Measurements from ENCODE around the gene SIK2.

The SIK2 gene

DNA sequence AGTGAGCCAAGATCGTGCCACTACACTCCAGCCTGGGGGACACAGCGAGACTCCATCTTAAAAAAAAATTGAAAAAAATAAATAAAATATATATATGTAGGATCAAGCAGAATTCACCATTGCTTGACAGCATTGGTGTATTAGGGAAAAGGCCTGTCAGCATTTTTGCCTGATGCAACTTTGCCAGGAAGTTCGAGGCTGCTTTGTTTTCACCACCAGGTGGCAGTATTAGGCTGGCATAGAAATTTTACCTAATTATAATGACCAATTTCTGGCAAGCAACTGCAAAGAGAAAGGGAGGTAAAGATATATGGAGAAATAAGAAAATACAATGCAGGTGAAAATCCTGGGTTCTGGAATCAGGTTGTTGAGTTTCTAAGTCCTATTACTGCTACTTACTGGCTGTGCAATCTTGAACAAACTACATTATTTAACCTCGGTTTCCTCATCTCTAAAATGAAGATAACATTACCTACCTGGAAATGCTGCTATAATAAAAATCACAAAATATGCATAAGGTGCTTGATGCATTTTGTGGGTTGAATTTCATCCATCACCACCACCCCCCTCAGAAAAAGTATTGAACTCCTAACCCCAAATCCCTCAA is 37.0 kb upstream of the SIK2 start:
- H3K9me3 ChIP-seq = no peaks in the 10 kb centered on the region
- no peak overlapping the region for H3K9ac ChIP-seq
- no peaks in the 10 kb centered on the region for H4K20me1 ChIP-seq
- no peak overlapping the region for H3K4me2 ChIP-seq
- no peaks in the 10 kb centered on the region for H3K27me3 ChIP-seq
- H3K27ac ChIP-seq = peak overlapping the region; percentile 20; the same call in 1 of the 2 replicates
- H3K36me3 ChIP-seq = no peaks in the 10 kb centered on the region
- 0 out of 2 replicates have a peak, but pooled peaks cover 8% of the 10 kb centered on the region for H3K4me1 ChIP-seq
- H3K4me3 ChIP-seq = no peak overlapping the region
- no peak for TF ChIP-seq Cebpa-rat (IDR thresholded peaks at IDR 0.05)

- H3K9ac ChIP-seq = no peak overlapping the region
- H3K4me2 ChIP-seq = no peak overlapping the region
- H4K20me1 ChIP-seq = no peaks in the 10 kb centered on the region
- no peaks in the 10 kb centered on the region for H3K9me3 ChIP-seq
- no peak for TF ChIP-seq Cebpa-rat (IDR thresholded peaks at IDR 0.05)
- H3K4me3 ChIP-seq = no peak overlapping the region
- no peaks in the 10 kb centered on the region for H3K36me3 ChIP-seq
- H3K27me3 ChIP-seq = no peaks in the 10 kb centered on the region
- H3K27ac ChIP-seq = no peak overlapping the region
- H3K4me1 ChIP-seq = no peaks in the 10 kb centered on the region
These were observed 35.9 kb upstream of the SIK2 start for GRCh38 chr11:111566324-111566723.

DNA sequence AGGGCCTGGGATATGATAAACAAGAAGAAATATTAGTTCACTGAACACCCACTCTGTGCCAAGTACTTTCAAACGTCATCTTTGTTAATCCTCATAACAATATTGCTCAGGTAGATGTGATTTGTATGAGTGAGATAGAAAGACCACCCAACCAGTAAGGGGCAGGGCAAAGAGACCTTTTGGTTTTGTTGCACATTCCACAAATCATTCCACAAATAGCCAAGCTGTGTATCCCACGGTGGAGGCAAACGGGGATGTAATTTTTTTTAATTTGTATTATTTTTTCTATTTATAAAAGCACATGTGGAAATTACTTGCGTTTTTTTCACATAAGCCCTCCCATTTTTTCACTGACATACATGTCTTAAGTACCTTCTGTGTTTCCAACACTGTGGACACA is 32.8 kb upstream of the SIK2 start:
- H3K4me2 ChIP-seq = no peak overlapping the region
- H3K27ac ChIP-seq = no peak overlapping the region
- no peak overlapping the region for H3K9ac ChIP-seq
- H3K36me3 ChIP-seq = no peaks in the 10 kb centered on the region
- H3K4me1 ChIP-seq = peaks cover 6% of the 10 kb centered on the region
- no peaks in the 10 kb centered on the region for H3K9me3 ChIP-seq
- no peak overlapping the region for H3K4me3 ChIP-seq
- no peak for TF ChIP-seq Cebpa-rat (IDR thresholded peaks at IDR 0.05)
- H4K20me1 ChIP-seq = no peaks in the 10 kb centered on the region
- H3K27me3 ChIP-seq = no peaks in the 10 kb centered on the region

GRCh38 chr11:111570796-111571195 is 31.5 kb upstream of the SIK2 start:
- Histone ChIP-seq H3K9ac (no peak overlapping the region), H3K27me3 (no peaks in the 10 kb centered on the region), H3K4me1 (peaks cover 6% of the 10 kb centered on the region), H3K27ac (no peak overlapping the region), H3K4me3 (no peak overlapping the region), H3K4me2 (no peak overlapping the region), H4K20me1 (no peaks in the 10 kb centered on the region), H3K36me3 (no peaks in the 10 kb centered on the region), H3K9me3 (no peaks in the 10 kb centered on the region)
- no peak for TF ChIP-seq Cebpa-rat (IDR thresholded peaks at IDR 0.05)

DNA sequence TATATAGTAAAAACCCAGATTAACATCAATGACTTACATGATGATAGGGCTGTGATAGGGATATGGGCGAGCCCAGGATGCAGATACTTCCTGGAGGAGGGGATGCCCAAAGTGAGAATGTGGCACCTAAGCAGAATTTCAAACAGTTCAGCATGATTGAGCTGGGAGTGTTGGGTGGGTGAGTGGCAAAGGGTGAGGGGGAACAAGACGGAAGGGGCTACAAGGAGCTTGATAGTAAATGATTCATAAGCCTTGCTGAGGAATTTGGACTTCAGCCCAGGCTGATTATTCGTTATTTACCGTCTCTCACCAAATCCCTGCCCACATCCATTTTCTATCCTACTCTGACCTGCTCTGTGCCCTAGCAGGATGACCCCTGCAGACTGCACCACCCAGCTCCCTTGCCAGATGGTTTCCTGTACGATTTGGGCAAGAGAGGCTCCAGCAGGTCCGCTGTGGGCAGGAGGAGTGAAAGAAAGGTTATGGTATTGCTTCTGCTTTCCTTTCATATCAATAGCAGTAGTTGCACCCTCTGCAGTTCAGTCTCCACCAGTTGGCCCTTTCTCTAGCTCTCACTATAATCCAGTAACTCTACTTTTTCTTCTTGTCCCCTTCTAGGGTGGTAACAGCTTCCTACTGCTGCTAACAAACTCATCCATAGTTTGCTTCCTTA is 30.3 kb upstream of the SIK2 start:
- no peak overlapping the region for H3K4me3 ChIP-seq
- no peak overlapping the region for H3K4me2 ChIP-seq
- TF ChIP-seq Cebpa-rat (IDR thresholded peaks at IDR 0.05) = no peak

DNA sequence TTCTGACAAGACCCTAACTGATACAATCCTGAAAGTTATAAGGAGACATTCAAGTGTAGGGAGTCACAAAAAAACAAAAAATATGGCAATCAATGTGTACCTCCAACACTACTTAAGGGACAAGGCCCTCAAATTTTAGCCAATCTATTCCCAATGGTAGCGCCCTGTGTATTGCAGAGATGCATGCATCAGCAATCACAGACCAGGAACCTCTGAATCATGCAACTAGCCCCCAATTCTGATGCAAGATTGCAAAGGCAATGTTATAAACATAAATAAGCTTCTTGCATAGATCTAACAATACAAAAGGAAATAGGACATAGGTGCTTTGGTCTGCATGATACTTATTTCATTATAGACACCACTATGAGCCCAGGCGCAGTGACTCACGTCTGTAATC is 29.7 kb upstream of the SIK2 start:
- Histone ChIP-seq H3K4me1 (peaks cover 6% of the 10 kb centered on the region), H3K36me3 (no peaks in the 10 kb centered on the region), H3K27me3 (no peaks in the 10 kb centered on the region), H3K4me3 (no peak overlapping the region), H3K4me2 (no peak overlapping the region), H3K9ac (no peak overlapping the region), H3K27ac (no peak overlapping the region), H3K9me3 (no peaks in the 10 kb centered on the region), H4K20me1 (no peaks in the 10 kb centered on the region)
- no peak for TF ChIP-seq Cebpa-rat (IDR thresholded peaks at IDR 0.05)

More for the DNA sequence above, 30.3 kb upstream of the SIK2 start:
- H3K27ac ChIP-seq = no peak overlapping the region
- H3K27me3 ChIP-seq = no peaks in the 10 kb centered on the region
- H3K9me3 ChIP-seq = no peaks in the 10 kb centered on the region
- H3K4me1 ChIP-seq = peaks cover 6% of the 10 kb centered on the region
- H4K20me1 ChIP-seq = no peaks in the 10 kb centered on the region
- no peak overlapping the region for H3K9ac ChIP-seq
- no peaks in the 10 kb centered on the region for H3K36me3 ChIP-seq

GRCh38 chr11:111573821-111574249 is 28.4 kb upstream of the SIK2 start:
- Histone ChIP-seq H3K4me1 (peaks cover 6% of the 10 kb centered on the region), H3K4me2 (peak overlapping the region; percentile 64), H3K27ac (no peak overlapping the region), H3K36me3 (no peaks in the 10 kb centered on the region), H3K27me3 (no peaks in the 10 kb centered on the region), H4K20me1 (no peaks in the 10 kb centered on the region), H3K9ac (no peak overlapping the region), H3K9me3 (no peaks in the 10 kb centered on the region), H3K4me3 (no peak overlapping the region)
- TF ChIP-seq Cebpa-rat (IDR thresholded peaks at IDR 0.05) = no peak

GRCh38 chr11:111574373-111575225 is 27.6 kb upstream of the SIK2 start:
- no peak for TF ChIP-seq Cebpa-rat (IDR thresholded peaks at IDR 0.05)
- Histone ChIP-seq H3K4me1 (peaks cover 6% of the 10 kb centered on the region), H4K20me1 (no peaks in the 10 kb centered on the region), H3K9me3 (no peaks in the 10 kb centered on the region), H3K27ac (no peak overlapping the region), H3K4me3 (peak overlapping the region; percentile 22), H3K9ac (peak overlapping the region; percentile 20), H3K4me2 (peak overlapping the region; percentile 64), H3K27me3 (no peaks in the 10 kb centered on the region), H3K36me3 (no peaks in the 10 kb centered on the region)

- Histone ChIP-seq H3K27ac (no peak overlapping the region), H3K27me3 (no peaks in the 10 kb centered on the region), H3K4me3 (no peak overlapping the region), H3K4me2 (no peak overlapping the region), H3K9ac (no peak overlapping the region), H3K36me3 (no peaks in the 10 kb centered on the region), H3K4me1 (peaks cover 6% of the 10 kb centered on the region), H4K20me1 (no peaks in the 10 kb centered on the region), H3K9me3 (no peaks in the 10 kb centered on the region)
- TF ChIP-seq Cebpa-rat (IDR thresholded peaks at IDR 0.05) = no peak
These were observed 26.5 kb upstream of the SIK2 start for GRCh38 chr11:111575740-111576139.

- Histone ChIP-seq H3K9ac (no peak overlapping the region), H4K20me1 (no peaks in the 10 kb centered on the region)
These were observed 24.4 kb upstream of the SIK2 start for GRCh38 chr11:111577821-111578220.

More at GRCh38 chr11:111577821-111578220, 24.4 kb upstream of the SIK2 start:
- no peaks in the 10 kb centered on the region for H3K27me3 ChIP-seq
- no peaks in the 10 kb centered on the region for H3K9me3 ChIP-seq
- no peak overlapping the region for H3K4me3 ChIP-seq
- H3K4me1 ChIP-seq = peaks cover 21% of the 10 kb centered on the region
- H3K36me3 ChIP-seq = no peaks in the 10 kb centered on the region
- TF ChIP-seq Cebpa-rat (IDR thresholded peaks at IDR 0.05) = no peak
- H3K27ac ChIP-seq = no peak overlapping the region
- no peak overlapping the region for H3K4me2 ChIP-seq
